GM19099 (cell line): ENCODE measurements around the gene PAX5.

Experiments used
- POLR2A ChIP-seq: IDR thresholded peaks from 3 replicates; pipeline ENCODE4 v1.6.1; 2011; ENCODE audit warnings: low read depth; ENCODE audit not compliant: insufficient read length; ENCODE audit errors: extremely low read depth

The PAX5 gene

DNA sequence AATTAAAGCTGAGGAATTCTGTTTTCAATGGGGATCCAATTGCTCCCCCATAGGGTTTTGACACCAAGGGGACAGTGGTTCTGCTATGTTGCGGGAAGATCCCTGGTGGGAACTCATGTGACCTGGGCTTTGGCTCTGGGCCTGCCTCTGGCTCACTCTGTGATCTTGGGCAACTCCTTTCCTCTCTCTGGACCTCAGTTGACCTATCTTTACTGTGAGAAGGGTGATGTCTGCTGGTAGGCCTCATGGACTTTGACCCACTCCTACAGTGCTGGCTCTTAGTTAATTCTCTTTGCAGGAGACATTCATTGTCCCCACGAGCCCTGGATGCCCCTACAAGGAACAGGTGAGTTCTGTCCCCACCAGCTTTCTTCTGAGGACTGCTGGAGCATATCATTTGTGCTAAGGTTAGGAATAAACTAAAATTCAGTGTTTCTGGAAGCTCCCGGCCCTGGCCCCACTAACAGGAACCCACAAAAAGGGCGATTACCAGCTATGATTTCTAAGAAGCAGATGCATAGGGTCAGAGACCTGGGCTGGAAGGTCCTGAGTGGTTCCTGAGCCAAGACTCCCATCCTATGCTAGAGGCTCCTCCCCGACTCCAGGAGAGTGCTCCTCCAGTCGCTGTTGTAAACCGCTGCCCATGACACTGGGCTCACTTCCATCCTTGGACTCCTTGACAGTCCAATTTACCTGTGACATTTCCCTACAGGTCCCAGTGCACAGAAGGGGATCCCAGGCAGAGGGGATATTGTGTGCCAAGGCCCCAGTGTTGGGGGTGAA, 218.3 kb downstream of the PAX5 start:
- no peak for TF ChIP-seq POLR2A

- TF ChIP-seq POLR2A = no peak
These were observed 219.0 kb downstream of the PAX5 start for GRCh38 chr9:36815023-36815422.

DNA sequence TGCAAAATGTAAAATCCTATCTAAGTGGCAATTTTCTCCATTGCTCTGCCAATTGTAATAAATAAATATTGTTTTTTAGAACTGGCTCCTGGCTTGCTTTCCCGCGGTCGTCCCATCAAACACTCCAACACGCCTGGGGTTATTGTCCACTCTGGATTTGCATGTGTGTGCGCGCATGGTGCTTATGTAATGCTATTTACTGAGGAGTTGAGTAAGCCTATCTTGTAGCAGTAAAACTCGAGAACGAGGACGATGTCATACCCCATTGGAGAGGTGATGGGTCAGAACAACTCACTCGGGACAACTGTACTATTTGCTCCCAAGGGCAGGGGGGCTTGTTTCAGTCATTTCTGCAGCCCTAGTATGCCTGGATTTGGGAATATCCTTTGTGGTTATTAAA, 220.9 kb downstream of the PAX5 start:
- TF ChIP-seq POLR2A = no peak

DNA sequence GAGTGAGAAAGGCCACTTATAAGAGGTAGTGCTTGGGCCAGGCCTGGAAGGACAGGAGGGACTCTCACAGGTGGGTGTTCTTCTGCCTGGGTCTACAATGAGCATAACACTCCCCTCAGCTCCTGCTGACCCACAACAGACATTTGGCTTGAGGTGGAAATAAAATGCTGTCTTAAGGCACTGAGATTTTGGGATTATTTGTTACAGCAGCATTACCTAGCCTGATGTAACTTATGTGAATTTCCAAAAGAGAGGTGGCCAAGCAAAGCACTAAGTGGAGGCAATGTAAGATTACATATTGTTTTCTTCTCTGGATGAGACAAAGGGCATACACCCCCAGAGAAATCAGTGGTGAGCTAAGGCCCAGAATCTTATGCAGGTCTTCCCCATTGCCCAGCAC, 221.5 kb downstream of the PAX5 start:
- no peak for TF ChIP-seq POLR2A

DNA sequence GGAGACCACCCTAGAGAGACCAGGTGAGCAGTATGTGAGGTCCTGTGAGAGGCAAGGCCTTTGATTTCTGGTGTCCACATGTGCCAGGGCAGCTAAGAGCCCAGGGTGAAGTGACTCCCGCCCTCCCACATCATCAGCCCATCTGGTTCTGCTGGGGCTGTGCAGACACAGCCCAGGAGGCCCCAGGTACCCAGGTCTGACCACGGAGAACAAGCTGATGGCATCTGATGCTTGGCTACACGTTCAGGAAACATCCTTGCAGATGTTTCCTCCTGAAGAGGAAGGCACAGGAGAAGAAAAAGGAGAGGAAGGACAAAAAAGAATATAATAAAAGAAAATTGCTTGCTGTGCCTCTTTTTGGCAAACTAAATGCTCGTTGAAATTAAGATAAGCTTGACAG, 225.8 kb downstream of the PAX5 start:
- TF ChIP-seq POLR2A = no peak

- no peak for TF ChIP-seq POLR2A
These were observed 230.1 kb downstream of the PAX5 start for GRCh38 chr9:36803961-36804360.

- TF ChIP-seq POLR2A = no peak
These were observed 231.7 kb downstream of the PAX5 start for GRCh38 chr9:36802201-36802920.

DNA sequence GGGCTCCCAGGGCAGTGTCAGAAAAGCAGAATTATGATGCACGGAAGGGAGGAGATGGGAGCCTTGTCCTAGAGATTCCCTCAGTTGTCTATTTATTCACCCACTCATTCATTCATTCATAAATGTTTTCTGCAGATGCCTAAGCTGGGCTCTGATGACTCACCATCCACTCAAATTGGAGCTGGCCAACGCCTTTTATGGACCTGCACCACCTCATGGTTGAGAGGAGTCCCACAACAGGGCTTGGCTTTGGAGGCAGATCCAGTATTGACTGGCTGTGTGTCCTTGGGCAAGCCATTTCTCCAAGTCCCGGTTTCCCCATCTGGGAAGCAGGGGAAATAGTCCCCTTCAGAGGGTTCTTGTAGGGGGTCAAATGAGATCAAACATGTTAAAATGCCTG, 233.6 kb downstream of the PAX5 start:
- TF ChIP-seq POLR2A = no peak

DNA sequence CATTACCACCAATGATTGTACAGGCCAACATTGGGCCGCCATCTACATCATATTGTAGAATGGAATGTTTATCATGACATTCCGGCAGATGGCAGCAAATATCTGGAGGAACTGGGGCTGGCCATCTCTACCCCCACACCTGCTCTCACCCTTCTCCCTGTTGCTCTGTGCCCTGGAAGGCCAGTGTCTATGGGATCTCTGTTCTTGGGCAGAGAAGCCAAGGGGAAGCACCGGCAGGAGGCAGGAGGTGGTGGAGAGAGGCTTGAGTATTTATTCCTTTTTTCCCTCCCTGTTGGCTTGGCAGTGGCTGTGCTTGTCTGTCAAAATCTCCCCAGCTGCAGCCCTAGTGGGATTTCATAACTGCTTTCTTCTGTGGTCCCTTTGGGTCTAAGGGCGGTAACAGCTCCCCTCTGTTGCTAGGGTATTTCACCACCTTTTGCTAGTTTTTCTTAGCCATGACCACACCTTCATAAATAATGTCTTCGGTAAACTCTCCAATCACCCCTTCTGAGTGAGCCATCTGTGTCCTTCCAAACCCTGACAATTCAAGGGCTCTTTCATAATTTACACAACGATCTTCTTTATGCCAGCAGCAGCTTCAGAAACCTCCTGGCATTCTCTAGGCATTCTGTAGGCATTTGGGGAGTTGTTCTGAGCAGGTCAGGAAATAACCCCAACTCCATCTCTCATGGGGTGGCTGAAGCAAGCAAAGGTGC, 235.6 kb downstream of the PAX5 start:
- no peak for TF ChIP-seq POLR2A

GRCh38 chr9:36797471-36798220, 236.4 kb downstream of the PAX5 start:
- no peak for TF ChIP-seq POLR2A

DNA sequence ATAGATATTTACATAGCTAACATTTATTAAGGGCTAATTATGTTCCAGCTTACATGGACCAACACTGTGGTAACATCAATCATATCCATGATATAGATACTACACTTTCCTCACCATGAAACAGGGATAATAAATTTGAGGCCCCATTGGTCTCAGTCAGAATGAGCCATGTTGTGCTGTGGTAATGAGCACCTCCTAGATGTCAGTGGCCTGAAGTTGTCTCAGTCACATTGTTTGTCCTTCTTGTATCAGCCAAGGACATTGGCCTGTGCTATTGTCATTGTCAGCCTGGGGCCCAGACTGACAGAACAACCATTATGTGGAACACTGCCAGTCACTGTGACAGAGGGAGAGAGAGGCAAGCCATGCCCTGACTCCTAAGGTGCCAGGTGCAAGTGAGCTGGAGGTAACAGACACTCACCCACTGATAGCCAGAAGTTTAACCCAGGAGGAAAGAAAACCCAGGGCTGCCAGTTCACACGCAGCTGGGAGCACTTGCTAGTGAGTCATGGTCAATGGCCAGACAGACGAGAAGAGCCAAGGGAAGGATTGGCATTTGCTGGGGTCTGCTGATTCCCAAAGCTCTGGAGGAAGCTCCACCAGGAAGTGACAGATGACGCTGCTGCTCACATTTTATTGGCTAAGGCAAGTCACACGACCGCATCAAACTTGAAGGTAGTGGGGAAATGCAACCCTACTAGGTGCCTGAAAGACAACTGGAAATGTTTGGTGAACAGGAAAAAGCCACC, 237.2 kb downstream of the PAX5 start:
- no peak for TF ChIP-seq POLR2A

- no peak for TF ChIP-seq POLR2A
These were observed 239.6 kb downstream of the PAX5 start for GRCh38 chr9:36794461-36794860.

DNA sequence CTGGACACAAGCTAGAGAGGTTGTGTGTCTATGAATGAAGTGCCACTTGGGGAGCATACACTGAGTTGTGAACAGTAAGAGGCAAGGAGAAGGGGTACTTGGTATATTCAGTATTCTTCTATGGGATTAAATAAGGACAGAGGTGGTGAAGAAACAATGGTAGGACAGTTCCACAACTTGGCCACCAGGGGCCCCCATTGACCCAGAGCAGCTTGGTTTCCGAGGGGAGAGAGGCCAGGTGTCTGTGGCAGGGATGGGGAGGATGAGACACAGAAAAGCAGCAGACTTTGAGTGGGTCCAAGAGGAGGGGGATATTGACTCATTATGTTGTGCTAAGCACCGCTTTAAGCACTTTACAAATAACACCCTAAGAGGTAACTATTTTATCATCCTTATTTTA, 240.8 kb downstream of the PAX5 start:
- TF ChIP-seq POLR2A = no peak

DNA sequence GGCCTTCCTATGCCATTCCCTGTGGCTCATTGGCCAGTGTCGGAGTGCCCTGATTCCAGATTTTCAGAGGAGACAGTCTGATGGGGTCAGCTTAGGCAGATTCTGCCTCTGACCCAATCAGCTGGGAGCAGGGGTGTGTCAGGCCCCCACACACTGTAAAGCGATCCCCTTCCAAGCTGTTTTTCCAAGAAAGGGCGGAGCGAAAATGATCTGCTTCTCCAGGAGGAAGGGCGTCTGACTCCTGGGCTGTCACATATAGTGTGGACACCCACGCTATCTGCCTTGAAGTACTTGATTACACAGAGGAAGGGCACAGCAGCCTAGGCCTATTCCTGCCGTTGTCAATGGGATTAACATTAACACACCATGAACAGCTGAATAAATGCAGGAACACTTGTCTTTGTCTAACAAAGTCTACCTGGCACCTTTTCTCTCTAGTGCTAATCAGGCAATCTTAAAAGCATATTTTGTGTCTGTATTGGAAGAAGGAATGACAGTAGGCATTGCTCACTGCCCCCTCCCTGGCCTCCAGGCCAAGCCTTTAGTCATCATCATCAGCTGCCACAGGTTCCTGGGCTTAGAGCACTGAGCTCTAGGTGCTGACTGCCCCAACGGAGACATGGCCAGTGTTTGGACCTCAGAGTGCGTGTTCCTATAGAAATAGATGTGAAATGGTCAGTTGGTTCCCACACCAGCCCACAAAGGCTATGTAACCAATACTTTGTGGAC, 242.7 kb downstream of the PAX5 start:
- no peak for TF ChIP-seq POLR2A

DNA sequence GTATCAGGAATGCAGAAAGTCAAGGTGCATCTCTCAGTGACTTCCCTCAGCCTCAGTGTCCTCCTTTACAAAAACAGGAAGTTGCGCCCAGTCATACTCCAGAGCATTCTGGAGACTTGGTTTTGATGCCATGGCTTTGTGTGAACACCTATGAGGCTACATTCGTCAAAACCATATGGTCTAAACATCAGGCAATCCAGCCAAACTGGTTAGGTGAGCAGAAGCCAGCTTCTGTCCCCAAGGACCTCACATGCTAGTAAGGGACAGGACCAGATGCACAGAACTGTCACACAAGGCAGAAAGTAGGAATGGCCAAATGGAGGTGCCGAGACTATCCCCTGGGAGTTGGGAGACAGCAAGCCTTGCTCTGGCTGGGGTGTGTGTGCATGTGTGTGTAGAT, 244.2 kb downstream of the PAX5 start:
- TF ChIP-seq POLR2A = no peak
